ENCODE data around the gene INHA.

The INHA gene

DNA sequence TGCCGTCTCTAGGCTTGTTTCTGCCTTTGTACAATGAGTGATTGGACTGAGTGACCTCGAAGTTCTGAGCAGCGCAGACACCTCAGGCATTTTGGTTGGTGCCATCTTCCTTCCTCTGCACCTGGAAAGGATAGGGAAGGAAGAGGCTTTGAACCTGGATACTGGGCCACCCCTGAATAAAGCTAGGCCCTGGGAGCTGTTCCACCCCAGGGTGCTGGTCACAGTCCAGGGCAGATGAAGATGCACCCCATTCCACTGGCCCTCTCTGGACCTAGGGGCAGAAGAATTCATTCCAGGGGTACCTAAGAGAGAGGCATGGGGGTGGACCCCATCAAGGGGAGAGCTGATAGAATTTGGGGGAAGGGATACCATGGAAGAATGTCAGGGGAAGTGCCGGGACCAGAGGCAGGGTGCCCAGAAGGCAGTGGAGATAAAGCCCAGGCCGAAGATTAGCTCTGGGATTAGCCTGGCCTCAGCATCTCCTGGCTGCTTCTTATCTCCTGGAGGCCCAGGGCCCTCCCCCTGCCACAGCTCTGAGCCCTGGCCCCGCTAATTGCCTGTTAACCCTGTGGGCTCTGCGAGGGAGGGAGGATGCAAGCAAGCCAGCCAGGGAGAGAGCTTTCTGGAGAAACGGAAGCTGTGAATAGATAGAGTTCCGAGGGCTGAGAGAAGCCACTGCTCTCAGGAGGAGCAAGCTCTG lies 46.4 kb upstream of the INHA start:
- Histone ChIP-seq H3K27me3 (replicated peaks; ENCODE audit: insufficient read depth, low read length) (peaks cover 95% of the 10 kb centered on the region), H2AFZ (ENCODE audit: low read length) (no peak overlapping the region), H3K4me3 (ENCODE audit: low read length) (no peak overlapping the region), H3K9me3 (replicated peaks; ENCODE audit: insufficient read depth, low read length) (no peaks in the 10 kb centered on the region), H3K4me1 (ENCODE audit: low read length) (peaks cover 5% of the 10 kb centered on the region; the same call in 1 of the 2 replicates), H3F3A (ENCODE audit: insufficient read depth, low read length) (no peaks in the 10 kb centered on the region), H3K9ac (ENCODE audit: low read length) (no peak overlapping the region), H3K79me2 (ENCODE audit: low read length) (no peaks in the 10 kb centered on the region), H4K20me1 (ENCODE audit: insufficient read depth, low read length) (no peaks in the 10 kb centered on the region), H3K36me3 (replicated peaks; ENCODE audit: insufficient read depth, low read length) (no peaks in the 10 kb centered on the region), H3K27ac (ENCODE audit: low read length) (no peak overlapping the region), H3K4me2 (ENCODE audit: low read depth, low read length) (no peak overlapping the region), H3K9me2 (replicated peaks; ENCODE audit: insufficient read depth, low read length) (no peaks in the 10 kb centered on the region)
- TF ChIP-seq EZH2 (optimal IDR thresholded peaks at IDR 0.05; ENCODE audit: low read depth, low read length), result no peak
- TF ChIP-seq EZH2phosphoT487 (IDR thresholded peaks at IDR 0.05; ENCODE audit: low read length), result no peak
- TF ChIP-seq, protein P1, sequence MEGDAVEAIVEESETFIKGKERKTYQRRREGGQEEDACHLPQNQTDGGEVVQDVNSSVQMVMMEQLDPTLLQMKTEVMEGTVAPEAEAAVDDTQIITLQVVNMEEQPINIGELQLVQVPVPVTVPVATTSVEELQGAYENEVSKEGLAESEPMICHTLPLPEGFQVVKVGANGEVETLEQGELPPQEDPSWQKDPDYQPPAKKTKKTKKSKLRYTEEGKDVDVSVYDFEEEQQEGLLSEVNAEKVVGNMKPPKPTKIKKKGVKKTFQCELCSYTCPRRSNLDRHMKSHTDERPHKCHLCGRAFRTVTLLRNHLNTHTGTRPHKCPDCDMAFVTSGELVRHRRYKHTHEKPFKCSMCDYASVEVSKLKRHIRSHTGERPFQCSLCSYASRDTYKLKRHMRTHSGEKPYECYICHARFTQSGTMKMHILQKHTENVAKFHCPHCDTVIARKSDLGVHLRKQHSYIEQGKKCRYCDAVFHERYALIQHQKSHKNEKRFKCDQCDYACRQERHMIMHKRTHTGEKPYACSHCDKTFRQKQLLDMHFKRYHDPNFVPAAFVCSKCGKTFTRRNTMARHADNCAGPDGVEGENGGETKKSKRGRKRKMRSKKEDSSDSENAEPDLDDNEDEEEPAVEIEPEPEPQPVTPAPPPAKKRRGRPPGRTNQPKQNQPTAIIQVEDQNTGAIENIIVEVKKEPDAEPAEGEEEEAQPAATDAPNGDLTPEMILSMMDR (IDR thresholded peaks at IDR 0.05; ENCODE audit: low read length), result no peak
- no peak for DNase-seq

GRCh38 chr2:219526320-219527075 lies 45.6 kb upstream of the INHA start:
- no peak for TF ChIP-seq EZH2 (optimal IDR thresholded peaks at IDR 0.05; ENCODE audit: low read depth, low read length)
- TF ChIP-seq, protein P1 (IDR thresholded peaks at IDR 0.05; ENCODE audit: low read length), result no peak
- TF ChIP-seq EZH2phosphoT487 (IDR thresholded peaks at IDR 0.05; ENCODE audit: low read length), result no peak
- Histone ChIP-seq H3K27ac (ENCODE audit: low read length) (no peak overlapping the region), H3K4me3 (ENCODE audit: low read length) (no peak overlapping the region), H4K20me1 (ENCODE audit: insufficient read depth, low read length) (no peaks in the 10 kb centered on the region; the same call in 1 of the 2 replicates), H3F3A (ENCODE audit: insufficient read depth, low read length) (no peaks in the 10 kb centered on the region), H3K9me2 (replicated peaks; ENCODE audit: insufficient read depth, low read length) (no peaks in the 10 kb centered on the region), H2AFZ (ENCODE audit: low read length) (no peak overlapping the region), H3K36me3 (replicated peaks; ENCODE audit: insufficient read depth, low read length) (no peaks in the 10 kb centered on the region), H3K9ac (ENCODE audit: low read length) (no peak overlapping the region), H3K27me3 (replicated peaks; ENCODE audit: insufficient read depth, low read length) (peaks cover 95% of the 10 kb centered on the region), H3K4me1 (ENCODE audit: low read length) (peaks cover 5% of the 10 kb centered on the region; the same call in 1 of the 2 replicates), H3K9me3 (replicated peaks; ENCODE audit: insufficient read depth, low read length) (no peaks in the 10 kb centered on the region), H3K79me2 (ENCODE audit: low read length) (no peaks in the 10 kb centered on the region), H3K4me2 (ENCODE audit: low read depth, low read length) (no peak overlapping the region)
- no peak for DNase-seq

DNA sequence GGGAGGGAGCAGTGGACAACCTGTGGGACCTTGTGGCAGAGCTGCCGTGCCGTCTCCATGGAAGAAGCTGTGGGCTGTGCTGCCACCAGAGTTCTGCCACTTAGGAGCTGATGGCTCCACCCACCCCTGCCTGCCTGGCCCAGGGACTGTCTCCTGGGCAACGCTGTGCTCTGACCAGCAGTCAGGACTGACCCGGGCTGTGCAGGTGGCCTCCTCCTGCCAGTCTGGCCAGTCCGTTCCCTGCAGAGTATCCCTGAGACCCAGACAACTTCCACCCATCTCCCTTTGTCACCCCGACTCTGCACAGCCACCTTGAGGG lies 45.1 kb upstream of the INHA start:
- H3K27me3 ChIP-seq (replicated peaks; ENCODE audit: insufficient read depth, low read length), result peaks cover 95% of the 10 kb centered on the region

More for the DNA sequence above, 45.1 kb upstream of the INHA start:
- Histone ChIP-seq H3K9ac (ENCODE audit: low read length) (no peak overlapping the region), H3F3A (ENCODE audit: insufficient read depth, low read length) (no peaks in the 10 kb centered on the region), H3K9me3 (replicated peaks; ENCODE audit: insufficient read depth, low read length) (no peaks in the 10 kb centered on the region), H2AFZ (ENCODE audit: low read length) (no peak overlapping the region), H3K4me3 (ENCODE audit: low read length) (no peak overlapping the region), H3K9me2 (replicated peaks; ENCODE audit: insufficient read depth, low read length) (no peaks in the 10 kb centered on the region), H3K4me2 (ENCODE audit: low read depth, low read length) (no peak overlapping the region), H3K36me3 (replicated peaks; ENCODE audit: insufficient read depth, low read length) (no peaks in the 10 kb centered on the region), H3K4me1 (ENCODE audit: low read length) (peaks cover 5% of the 10 kb centered on the region; the same call in 1 of the 2 replicates), H3K27ac (ENCODE audit: low read length) (no peak overlapping the region), H4K20me1 (ENCODE audit: insufficient read depth, low read length) (no peaks in the 10 kb centered on the region; the same call in 1 of the 2 replicates), H3K79me2 (ENCODE audit: low read length) (no peaks in the 10 kb centered on the region)
- DNase-seq, result no peak
- TF ChIP-seq, protein P1 (IDR thresholded peaks at IDR 0.05; ENCODE audit: low read length), result no peak
- no peak for TF ChIP-seq EZH2 (optimal IDR thresholded peaks at IDR 0.05; ENCODE audit: low read depth, low read length)
